Liver (tissue), 9 donors: ENCODE data around the gene SLC9A3. TPM values are rescaled to one million over a fixed set of nuclear protein-coding genes. Genes with fewer than 3 reads are reported as not detected.
A peak's percentile ranks its signal among the peaks of the same experiment; 100 is the strongest.

Source experiments
- DNase-seq: peaks from one replicate; pipeline ENCODE4 v3.0.0-alpha.2; 2017; ENCODE audit warnings: low spot score
- H3K27ac ChIP-seq, 2 donors: one replicate each; pipeline ENCODE4 v1.7.0; 2013; ENCODE audit warnings: inconsistent platforms in 2 of 2, low read length in 2 of 2, control low read depth in 1 of 2, low read depth in 1 of 2, mild to moderate bottlenecking in 1 of 2
- H3K27me3 ChIP-seq, 4 donors: one replicate each; pipeline versions ENCODE4 v1.6.1 to v1.7.0; 2013; ENCODE audit warnings: low read length in 3 of 4, inconsistent platforms in 1 of 4, mild to moderate bottlenecking in 1 of 4, moderate library complexity in 1 of 4; ENCODE audit not compliant: control insufficient read depth in 4 of 4, insufficient read depth in 4 of 4
- H3K36me3 ChIP-seq, 4 donors: one replicate each; pipeline versions ENCODE4 v1.6.1 to v1.7.0; 2013; ENCODE audit warnings: low read length in 3 of 4, mild to moderate bottlenecking in 3 of 4, low read depth in 1 of 4, moderate library complexity in 1 of 4; ENCODE audit not compliant: control insufficient read depth in 4 of 4, insufficient read depth in 3 of 4
- H3K4me1 ChIP-seq, 4 donors: one replicate each; pipeline versions ENCODE4 v1.6.1 to v1.7.0; 2013; ENCODE audit warnings: low read length in 3 of 4, mild to moderate bottlenecking in 3 of 4, moderate library complexity in 1 of 4; ENCODE audit not compliant: control insufficient read depth in 4 of 4, insufficient read depth in 4 of 4
- H3K4me3 ChIP-seq, 3 donors: one replicate each; pipeline versions ENCODE4 v1.6.1 to v1.7.0; 2013; ENCODE audit warnings: low read length in 3 of 3, control low read depth in 1 of 3, low read depth in 1 of 3, mild to moderate bottlenecking in 1 of 3
- H3K9ac ChIP-seq, 2 donors: one replicate each; pipeline ENCODE4 v1.7.0; 2013; ENCODE audit warnings: low read length in 2 of 2, mild to moderate bottlenecking in 2 of 2, moderate library complexity in 2 of 2, control low read depth in 1 of 2, low read depth in 1 of 2
- H3K9me3 ChIP-seq, 4 donors: one replicate each; pipeline versions ENCODE4 v1.6.1 to v1.7.0; 2013; ENCODE audit warnings: low read length in 3 of 4; ENCODE audit not compliant: control insufficient read depth in 4 of 4
- EGR1 ChIP-seq, 2 donors: IDR thresholded peaks; 2 replicates each; pipeline ENCODE4 v1.6.1; 2016 to 2018; ENCODE audit warnings: antibody characterized with exemption in 2 of 2, low read depth in 2 of 2
- FOXA1 ChIP-seq: IDR thresholded peaks from 2 replicates; pipeline ENCODE4 v1.6.1; 2016; ENCODE audit warnings: antibody characterized with exemption
- FOXA2 ChIP-seq: IDR thresholded peaks from 2 replicates; pipeline ENCODE4 v1.6.1; 2016; ENCODE audit warnings: antibody characterized with exemption
- GABPA ChIP-seq, 2 donors: IDR thresholded peaks in 1 of 2; conservative IDR thresholded peaks in 1 of 2; 2 replicates each; pipeline ENCODE4 v1.6.1; 2016; ENCODE audit warnings: antibody characterized with exemption in 2 of 2, mild to moderate bottlenecking in 1 of 2, moderate library complexity in 1 of 2
- HNF4A ChIP-seq, 2 donors: conservative IDR thresholded peaks; 2 replicates each; pipeline ENCODE4 v1.6.1; 2016; ENCODE audit warnings: antibody characterized with exemption in 2 of 2, mild to moderate bottlenecking in 2 of 2
- HNF4G ChIP-seq: IDR thresholded peaks from 2 replicates; pipeline ENCODE4 v1.6.1; 2016; ENCODE audit warnings: antibody characterized with exemption
- JUND ChIP-seq, 2 donors: IDR thresholded peaks; 2 replicates each; pipeline ENCODE4 v1.6.1; 2016; ENCODE audit warnings: antibody characterized with exemption in 2 of 2
- MAX ChIP-seq: IDR thresholded peaks from 2 replicates; pipeline ENCODE4 v1.6.1; 2016; ENCODE audit warnings: antibody characterized with exemption
- NR2F2 ChIP-seq: IDR thresholded peaks from 2 replicates; pipeline ENCODE4 v1.6.1; 2016; ENCODE audit warnings: antibody characterized with exemption
- RAD21 ChIP-seq, 2 donors: IDR thresholded peaks; 2 replicates each; pipeline ENCODE4 v1.6.1; 2016; ENCODE audit warnings: antibody characterized with exemption in 2 of 2, mild to moderate bottlenecking in 2 of 2
- RXRA ChIP-seq, 2 donors: IDR thresholded peaks; 2 replicates each; pipeline ENCODE4 v1.6.1; 2017 to 2018; ENCODE audit warnings: antibody characterized with exemption in 2 of 2, mild to moderate bottlenecking in 1 of 2
- TAF1 ChIP-seq: conservative IDR thresholded peaks from 2 replicates; pipeline ENCODE4 v1.6.1; 2016; ENCODE audit warnings: antibody characterized with exemption, mild to moderate bottlenecking
- YY1 ChIP-seq: IDR thresholded peaks from 2 replicates; pipeline ENCODE4 v1.6.1; 2016; ENCODE audit warnings: antibody characterized with exemption, mild to moderate bottlenecking
- ZBTB33 ChIP-seq: IDR thresholded peaks from 2 replicates; pipeline ENCODE4 v1.6.1; 2016; ENCODE audit warnings: antibody characterized with exemption
- WGBS: extraction: QIAGEN DNeasy Blood & Tissue Kit; methylation state at CpG from one replicate; pipeline ENCODE4 v1.1.7; 2013; 5-methylcytosine and 5-hydroxymethylcytosine counted together
- polyA plus RNA-seq, 2 donors: library from polyadenylated mRNA; stranded (reverse) in 1 of 2; unstranded in 1 of 2; fragments of 200-250 nt in 1 of 2; fragments of >200 nt in 1 of 2; fragmentation: Nextera tagmentation in 1 of 2; extraction: Ambion mirVana in 1 of 2; gene quantifications; one replicate each; pipeline versions ENCODE4 v1.2.1 to v1.2.3, GENCODE V29; 2013 to 2015
- total RNA-seq, 2 donors: library from RNA; depleted of rRNA; stranded (reverse); fragments of >200 nt; gene quantifications; one replicate each; pipeline ENCODE4 v1.2.3, GENCODE V29; 2014
- donor health status: healthy.
- donor health status: healthy.
- donor health status: healthy.
- donor health status: healthy.
- donor health status: healthy.

SLC9A3 gene
- total and polyA plus RNA-seq, 4 donors = 0.31 to 1.0 (median 0.67) TPM

- Histone ChIP-seq H3K9ac (peak overlapping the region; percentile 71 to 78), H3K27me3 (peaks cover 0 to 2% (median 0%) of the 10 kb centered on the region in 4 donors), H3K36me3 (peaks cover 0 to 3% (median 1%) of the 10 kb centered on the region in 4 donors), H3K9me3 (no peaks in the 10 kb centered on the region), H3K27ac (peak overlapping the region; percentile 60 to 85), H3K4me1 (peaks cover 13 to 29% (median 20%) of the 10 kb centered on the region in 4 donors), H3K4me3 (peak overlapping the region; percentile 72 to 91 (median 78))
- DNase-seq = peak; percentile 45
- peak in 1 of 2 donors; percentile 54 for TF ChIP-seq EGR1 (IDR thresholded peaks at IDR 0.05; ENCODE audit: low read depth in 2 of 2)
- TF ChIP-seq RAD21 (IDR thresholded peaks at IDR 0.05) = no peak
- 11% methylated on average over 30 of the region's 30 CpGs for WGBS
These were observed 52.1 kb downstream of the SLC9A3 start for GRCh38 chr5:472076-472655.

- Histone ChIP-seq H3K4me1 (peaks cover 13 to 29% (median 20%) of the 10 kb centered on the region in 4 donors), H3K9ac (no peak overlapping the region), H3K9me3 (no peaks in the 10 kb centered on the region), H3K36me3 (peaks cover 0 to 8% (median 5%) of the 10 kb centered on the region in 4 donors), H3K27ac (no peak overlapping the region), H3K4me3 (peak overlapping the region in 2 of 3 donors; percentile 78 to 91), H3K27me3 (peaks cover 0 to 2% (median 0%) of the 10 kb centered on the region in 4 donors)
- no peak for DNase-seq
- WGBS = 85% methylated on average over 6 of the region's 6 CpGs
- no peak for TF ChIP-seq YY1
- no peak for TF ChIP-seq HNF4A (conservative IDR thresholded peaks at IDR 0.05)
- TF ChIP-seq MAX = no peak
- no peak for TF ChIP-seq RXRA (IDR thresholded peaks at IDR 0.05)
- no peak for TF ChIP-seq FOXA2
- no peak for TF ChIP-seq GABPA (IDR thresholded peaks at IDR 0.05 in 1 of 2, conservative IDR thresholded peaks at IDR 0.05 in 1 of 2)
- TF ChIP-seq FOXA1 = no peak
- no peak for TF ChIP-seq ZBTB33
- no peak for TF ChIP-seq TAF1
- no peak for TF ChIP-seq RAD21 (IDR thresholded peaks at IDR 0.05)
These were observed 52.5 kb downstream of the SLC9A3 start for GRCh38 chr5:471750-472058.

- Histone ChIP-seq H3K9ac (no peak overlapping the region), H3K27me3 (peaks cover 0 to 2% (median 0%) of the 10 kb centered on the region in 4 donors), H3K27ac (no peak overlapping the region), H3K4me1 (peaks cover 13 to 29% (median 20%) of the 10 kb centered on the region in 4 donors), H3K9me3 (no peaks in the 10 kb centered on the region), H3K4me3 (no peak overlapping the region), H3K36me3 (peaks cover 0 to 12% (median 9%) of the 10 kb centered on the region in 4 donors)
- TF ChIP-seq YY1 (no peak), HNF4G (no peak), JUND (IDR thresholded peaks at IDR 0.05) (no peak), NR2F2 (no peak), FOXA1 (no peak), FOXA2 (no peak), TAF1 (no peak), ZBTB33 (no peak), MAX (no peak)
- 95% methylated on average over 31 of the region's 31 CpGs for whole genome bisulfite sequencing
- no peak for DNase-seq
These were observed 53.1 kb downstream of the SLC9A3 start for GRCh38 chr5:470961-471749.
